ENCODE data around the gene NECAB3. TPM values are rescaled to one million over a fixed set of nuclear protein-coding genes. Genes with fewer than 3 reads are reported as not detected.

The NECAB3 gene
- total and polyA plus RNA-seq, 2 of the 13 experiments (the other 11 are each of a cell fraction or from before 2014, with no cell fraction given): 61.5 to 65.5 TPM

DNA sequence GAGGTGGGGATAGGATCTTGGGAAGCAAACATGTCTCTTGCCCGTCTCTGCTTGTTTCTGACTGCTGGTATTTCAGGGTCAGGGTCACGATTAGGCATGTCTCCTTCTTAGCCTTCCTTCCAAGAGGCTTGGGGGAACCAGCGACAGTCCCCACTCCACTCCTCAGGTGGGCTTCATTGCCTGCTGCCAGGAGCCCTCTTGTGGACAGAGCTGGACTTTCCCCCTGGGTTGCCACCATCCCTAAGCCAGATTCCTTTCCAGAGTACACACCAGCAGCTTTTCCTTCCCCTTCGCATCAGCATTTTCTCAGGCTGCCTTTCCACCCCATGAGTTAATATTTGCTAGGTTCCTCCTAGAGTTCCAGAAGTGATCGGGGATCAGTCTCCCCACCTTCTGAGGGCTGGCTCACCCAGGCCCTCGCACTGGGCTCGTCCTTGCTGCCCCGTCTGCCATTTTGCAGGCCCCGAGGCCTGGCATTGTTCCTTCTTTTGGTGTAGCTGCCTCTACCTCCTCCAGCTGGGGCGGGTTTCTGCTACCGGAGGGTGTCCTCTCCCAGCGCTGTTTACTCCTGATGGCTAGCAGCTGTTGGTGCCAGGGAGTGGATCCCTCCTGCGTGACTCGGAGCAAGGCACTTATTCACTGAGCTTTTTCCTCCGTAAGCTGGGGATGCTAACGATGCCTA, 20.9 kb downstream of the NECAB3 start (continued):
- 0 out of 2 replicates have a peak, but pooled peaks have one; percentile 18 for TF ChIP-seq ZNF792 (CRISPR knock-in tag; IDR thresholded peaks at IDR 0.05)
- no peak for TF ChIP-seq ZNF337 (CRISPR knock-in tag; IDR thresholded peaks at IDR 0.05; ENCODE audit: borderline replicate concordance, low read depth)
- no peak for TF ChIP-seq CCAR2 (optimal IDR thresholded peaks at IDR 0.05; ENCODE audit: low read depth, low read length)
- TF ChIP-seq ZBTB4 (CRISPR knock-in tag; IDR thresholded peaks at IDR 0.05; ENCODE audit: borderline replicate concordance): peak; percentile 16; the same call in 1 of the 2 replicates
- TF ChIP-seq MTF2 (CRISPR knock-in tag; IDR thresholded peaks at IDR 0.05; ENCODE audit: borderline replicate concordance): no peak
- TF ChIP-seq SIN3B (IDR thresholded peaks at IDR 0.05; ENCODE audit: low read length): no peak
- TF ChIP-seq JDP2 (CRISPR knock-in tag; IDR thresholded peaks at IDR 0.05; ENCODE audit: borderline replicate concordance): no peak
- TF ChIP-seq KDM5B (CRISPR knock-in tag; IDR thresholded peaks at IDR 0.05; ENCODE audit: borderline replicate concordance): no peak
- no peak for TF ChIP-seq TOPORS (CRISPR knock-in tag; IDR thresholded peaks at IDR 0.05)
- no peak for TF ChIP-seq PHF21A (CRISPR knock-in tag; IDR thresholded peaks at IDR 0.05)
- peak in 1 of 2 experiments; percentile 66; a peak in 2 of 4 replicates for TF ChIP-seq POLR2A (IDR thresholded peaks at IDR 0.05; ENCODE audit: insufficient read depth in 1 of 2, low read depth in 2 of 2, low read length in 2 of 2)
- TF ChIP-seq ARNT (IDR thresholded peaks at IDR 0.05): no peak
- TF ChIP-seq, protein P1, sequence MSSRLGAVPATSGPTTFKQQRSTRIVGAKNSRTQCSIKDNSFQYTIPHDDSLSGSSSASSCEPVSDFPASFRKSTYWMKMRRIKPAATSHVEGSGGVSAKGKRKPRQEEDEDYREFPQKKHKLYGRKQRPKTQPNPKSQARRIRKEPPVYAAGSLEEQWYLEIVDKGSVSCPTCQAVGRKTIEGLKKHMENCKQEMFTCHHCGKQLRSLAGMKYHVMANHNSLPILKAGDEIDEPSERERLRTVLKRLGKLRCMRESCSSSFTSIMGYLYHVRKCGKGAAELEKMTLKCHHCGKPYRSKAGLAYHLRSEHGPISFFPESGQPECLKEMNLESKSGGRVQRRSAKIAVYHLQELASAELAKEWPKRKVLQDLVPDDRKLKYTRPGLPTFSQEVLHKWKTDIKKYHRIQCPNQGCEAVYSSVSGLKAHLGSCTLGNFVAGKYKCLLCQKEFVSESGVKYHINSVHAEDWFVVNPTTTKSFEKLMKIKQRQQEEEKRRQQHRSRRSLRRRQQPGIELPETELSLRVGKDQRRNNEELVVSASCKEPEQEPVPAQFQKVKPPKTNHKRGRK (CRISPR knock-in tag; IDR thresholded peaks at IDR 0.05): no peak
- TF ChIP-seq ZNF142 (CRISPR knock-in tag; IDR thresholded peaks at IDR 0.05): 0 out of 2 replicates have a peak, but pooled peaks have one; percentile 20
- no peak for TF ChIP-seq NCOA1 (CRISPR knock-in tag; IDR thresholded peaks at IDR 0.05)
